Lung (tissue), 12 donors: Measurements from ENCODE around the gene AMACR. TPM values are rescaled to one million over a fixed set of nuclear protein-coding genes. Genes with fewer than 3 reads are reported as not detected.

Source experiments
- ATAC-seq: fragments of 200-7000 bp; cut with Tn5 transposase; one replicate; pipeline ENCODE4 v1.9.1; 2020; ENCODE audit warnings: moderate number of reproducible peaks; ENCODE audit not compliant: insufficient read depth, low FRiP score
- DNase-seq, 3 donors: peaks; one replicate each; pipeline ENCODE4 v3.0.0-alpha.2; 2013 to 2017
- H3K27ac ChIP-seq, 2 donors: one replicate each; pipeline ENCODE4 v1.5.1; 2013; ENCODE audit warnings: mild to moderate bottlenecking in 2 of 2, moderate library complexity in 2 of 2, control low read depth in 1 of 2, inconsistent platforms in 1 of 2, low read depth in 1 of 2, low read length in 1 of 2
- H3K27me3 ChIP-seq, 3 donors: one replicate each; pipeline ENCODE4 v1.5.1; 2013; ENCODE audit warnings: low read length in 2 of 3; ENCODE audit not compliant: control insufficient read depth in 3 of 3, insufficient read depth in 3 of 3
- H3K36me3 ChIP-seq, 4 donors: one replicate each; pipeline ENCODE4 v1.5.1; 2013; ENCODE audit warnings: low read length in 4 of 4, mild to moderate bottlenecking in 1 of 4, moderate library complexity in 1 of 4; ENCODE audit not compliant: control insufficient read depth in 4 of 4, insufficient read depth in 4 of 4
- H3K4me1 ChIP-seq, 5 donors: one replicate each; pipeline ENCODE4 v1.5.1; 2013; ENCODE audit warnings: low read length in 5 of 5, mild to moderate bottlenecking in 2 of 5, moderate library complexity in 1 of 5; ENCODE audit not compliant: control insufficient read depth in 5 of 5, insufficient read depth in 5 of 5
- H3K4me3 ChIP-seq: one replicate; pipeline ENCODE4 v1.5.1; 2013; ENCODE audit warnings: mild to moderate bottlenecking, control low read depth, moderate library complexity
- H3K9ac ChIP-seq, 2 donors: one replicate each; pipeline ENCODE4 v1.5.1; 2013; ENCODE audit warnings: low read length in 2 of 2, control low read depth in 1 of 2; ENCODE audit not compliant: insufficient read depth in 1 of 2
- H3K9me3 ChIP-seq, 4 donors: one replicate each; pipeline ENCODE4 v1.5.1; 2013; ENCODE audit warnings: low read length in 3 of 4, mild to moderate bottlenecking in 1 of 4, moderate library complexity in 1 of 4; ENCODE audit not compliant: control insufficient read depth in 4 of 4, insufficient read depth in 3 of 4
- CTCF ChIP-seq: IDR thresholded peaks from 2 replicates; pipeline ENCODE4 v1.5.1; 2012; ENCODE audit warnings: mild to moderate bottlenecking; ENCODE audit errors: control extremely low read depth, extremely low read depth
- WGBS, 2 donors: extraction: QIAGEN DNeasy Blood & Tissue Kit; methylation state at CpG; one replicate each; pipeline ENCODE4 v1.1.7; 2013; 5-methylcytosine and 5-hydroxymethylcytosine counted together
- polyA plus RNA-seq, 2 donors: library from polyadenylated mRNA; stranded (reverse); fragments of 200-250 nt; gene quantifications; one replicate each; pipeline ENCODE4 v1.2.1, GENCODE V29; 2013
- total RNA-seq, 2 donors: library from RNA; depleted of rRNA in 1 of 2; stranded (reverse); fragments of >200 nt in 1 of 2; gene quantifications; one replicate each; pipeline ENCODE4 v1.2.1, GENCODE V29; 2014 to 2021
- donor health status: control.
- donor health status: control.
- donor health status: Bipolar disorder and iron deficiency.
- donor health status: healthy.
- donor health status: DM: yes; HTN: yes; CAD: no.

Gene AMACR
- total and polyA plus RNA-seq, 4 donors: 5.9 to 16.1 (median 8.2) TPM

GRCh38 chr5:34005211-34005610 is 2.6 kb downstream of the AMACR start:
- WGBS, 2 donors: 76 to 77% methylated on average over 4 of the region's 4 CpGs
- H3K27me3 ChIP-seq: no peaks in the 10 kb centered on the region
- no peak for TF ChIP-seq CTCF
- ATAC-seq (no peak), DNase-seq (no peak)
- H3K36me3 ChIP-seq: peaks cover 0 to 15% (median 7%) of the 10 kb centered on the region in 4 donors
- peaks cover 0 to 40% (median 2%) of the 10 kb centered on the region in 5 donors for H3K4me1 ChIP-seq
- no peak overlapping the region for H3K4me3 ChIP-seq
- no peak overlapping the region for H3K9ac ChIP-seq
- no peak overlapping the region for H3K27ac ChIP-seq
- no peaks in the 10 kb centered on the region for H3K9me3 ChIP-seq

- peaks cover 0 to 15% (median 7%) of the 10 kb centered on the region in 4 donors for H3K36me3 ChIP-seq
- 82 to 86% methylated on average over 4 of the region's 4 CpGs for WGBS, 2 donors
- H3K27ac ChIP-seq: no peak overlapping the region
- no peak for TF ChIP-seq CTCF
- H3K4me3 ChIP-seq: no peak overlapping the region
- no peak for DNase-seq
- peaks cover 0 to 37% (median 2%) of the 10 kb centered on the region in 5 donors for H3K4me1 ChIP-seq
- no peak for ATAC-seq
- no peak overlapping the region for H3K9ac ChIP-seq
- H3K9me3 ChIP-seq: no peaks in the 10 kb centered on the region
- no peaks in the 10 kb centered on the region for H3K27me3 ChIP-seq
Observed at GRCh38 chr5:34003941-34004340, 3.9 kb downstream of the AMACR start.

GRCh38 chr5:34002629-34003328 is 5.1 kb downstream of the AMACR start:
- TF ChIP-seq CTCF: no peak
- no peak overlapping the region for H3K9ac ChIP-seq
- peaks cover 0 to 30% (median 2%) of the 10 kb centered on the region in 5 donors for H3K4me1 ChIP-seq
- DNase-seq (no peak), ATAC-seq (no peak)
- WGBS, 2 donors: 96 to 99% methylated on average over 10 of the region's 10 CpGs
- H3K4me3 ChIP-seq: no peak overlapping the region
- peaks cover 3 to 21% (median 7%) of the 10 kb centered on the region in 4 donors for H3K36me3 ChIP-seq
- no peaks in the 10 kb centered on the region for H3K27me3 ChIP-seq
- no peak overlapping the region for H3K27ac ChIP-seq
- no peaks in the 10 kb centered on the region for H3K9me3 ChIP-seq
